ENCODE measurements around the gene SHB.
A peak's percentile ranks its signal among the peaks of the same experiment; 100 is the strongest.

The SHB gene

GRCh38 chr9:38012767-38013450 is 56.1 kb downstream of the SHB start:
- Histone ChIP-seq H3K27me3 (ENCODE audit: control insufficient read depth, insufficient read depth, low read length) (no peaks in the 10 kb centered on the region), H3K9ac (ENCODE audit: low read length) (no peak overlapping the region), H3K9me3 (ENCODE audit: control insufficient read depth, low read length) (no peaks in the 10 kb centered on the region), H3K4me1 (ENCODE audit: control insufficient read depth, insufficient read depth, low read length) (peaks cover 34% of the 10 kb centered on the region), H3K36me3 (ENCODE audit: control insufficient read depth, insufficient read depth, low read length) (no peaks in the 10 kb centered on the region), H3K4me3 (ENCODE audit: low read length) (no peak overlapping the region)

GRCh38 chr9:38011991-38012390 is 57.0 kb downstream of the SHB start:
- Histone ChIP-seq H3K4me3 (ENCODE audit: low read length) (no peak overlapping the region), H3K9ac (ENCODE audit: low read length) (no peak overlapping the region), H3K27me3 (ENCODE audit: control insufficient read depth, insufficient read depth, low read length) (no peaks in the 10 kb centered on the region), H3K9me3 (ENCODE audit: control insufficient read depth, low read length) (no peaks in the 10 kb centered on the region), H3K4me1 (ENCODE audit: control insufficient read depth, insufficient read depth, low read length) (peaks cover 36% of the 10 kb centered on the region), H3K36me3 (ENCODE audit: control insufficient read depth, insufficient read depth, low read length) (no peaks in the 10 kb centered on the region)

- Histone ChIP-seq H3K4me1 (ENCODE audit: control insufficient read depth, insufficient read depth, low read length) (peaks cover 36% of the 10 kb centered on the region), H3K4me3 (ENCODE audit: low read length) (no peak overlapping the region), H3K9ac (ENCODE audit: low read length) (no peak overlapping the region), H3K36me3 (ENCODE audit: control insufficient read depth, insufficient read depth, low read length) (no peaks in the 10 kb centered on the region), H3K27me3 (ENCODE audit: control insufficient read depth, insufficient read depth, low read length) (no peaks in the 10 kb centered on the region), H3K9me3 (ENCODE audit: control insufficient read depth, low read length) (no peaks in the 10 kb centered on the region)
These were observed 57.9 kb downstream of the SHB start for GRCh38 chr9:38010918-38011704.

DNA sequence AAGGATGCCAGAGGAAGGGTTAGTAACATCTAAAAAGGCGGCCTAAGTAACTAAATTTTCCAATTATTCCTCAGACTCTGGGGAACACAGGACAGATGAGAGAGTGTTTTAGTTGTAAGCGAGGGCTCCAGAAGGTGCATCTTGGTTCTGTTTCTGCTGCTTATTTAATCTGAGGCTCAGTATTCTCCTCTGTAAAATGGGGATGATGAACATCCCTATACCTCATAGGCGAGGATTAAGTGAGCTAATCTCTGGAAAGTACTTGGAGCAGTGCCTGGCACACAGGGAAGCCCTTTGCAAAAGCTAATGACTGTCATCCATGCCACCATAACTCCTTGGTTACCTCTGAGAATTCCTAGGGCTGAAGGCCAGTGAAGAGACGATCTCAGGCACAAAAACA is 59.0 kb downstream of the SHB start:
- Histone ChIP-seq H3K9me3 (ENCODE audit: control insufficient read depth, low read length) (no peaks in the 10 kb centered on the region), H3K4me3 (ENCODE audit: low read length) (no peak overlapping the region), H3K4me1 (ENCODE audit: control insufficient read depth, insufficient read depth, low read length) (peaks cover 42% of the 10 kb centered on the region), H3K36me3 (ENCODE audit: control insufficient read depth, insufficient read depth, low read length) (no peaks in the 10 kb centered on the region), H3K27me3 (ENCODE audit: control insufficient read depth, insufficient read depth, low read length) (no peaks in the 10 kb centered on the region), H3K9ac (ENCODE audit: low read length) (no peak overlapping the region)

DNA sequence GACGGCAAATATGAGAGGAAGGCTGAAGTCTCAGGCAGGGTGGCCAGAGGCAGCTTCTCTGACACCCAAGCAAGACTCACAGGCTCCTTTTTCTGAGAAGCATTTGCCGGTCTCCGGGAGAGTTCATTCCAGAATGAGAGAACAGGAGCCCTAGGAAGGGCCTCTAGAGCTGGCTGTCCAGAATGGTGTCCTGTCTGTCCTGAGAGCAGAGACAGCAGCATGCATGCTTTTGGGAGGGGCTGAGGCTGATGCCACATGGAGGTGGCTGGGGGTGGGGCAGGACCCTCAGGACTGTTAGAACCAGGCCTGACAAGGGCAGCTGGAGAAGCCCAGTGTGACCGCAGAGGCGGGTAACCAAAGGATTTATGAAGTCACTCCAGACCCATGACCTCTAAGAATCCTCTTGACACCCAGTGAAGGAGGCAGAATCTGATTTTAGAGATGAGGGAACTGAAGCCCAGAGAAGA is 60.0 kb downstream of the SHB start:
- Histone ChIP-seq H3K9me3 (ENCODE audit: control insufficient read depth, low read length) (no peaks in the 10 kb centered on the region), H3K4me3 (ENCODE audit: low read length) (no peak overlapping the region), H3K4me1 (ENCODE audit: control insufficient read depth, insufficient read depth, low read length) (peaks cover 42% of the 10 kb centered on the region), H3K27me3 (ENCODE audit: control insufficient read depth, insufficient read depth, low read length) (no peaks in the 10 kb centered on the region), H3K9ac (ENCODE audit: low read length) (peak overlapping the region; percentile 11), H3K36me3 (ENCODE audit: control insufficient read depth, insufficient read depth, low read length) (no peaks in the 10 kb centered on the region)

- Histone ChIP-seq H3K27me3 (ENCODE audit: control insufficient read depth, insufficient read depth, low read length) (no peaks in the 10 kb centered on the region), H3K9ac (ENCODE audit: low read length) (peak overlapping the region; percentile 11), H3K9me3 (ENCODE audit: control insufficient read depth, low read length) (no peaks in the 10 kb centered on the region), H3K4me1 (ENCODE audit: control insufficient read depth, insufficient read depth, low read length) (peaks cover 42% of the 10 kb centered on the region), H3K36me3 (ENCODE audit: control insufficient read depth, insufficient read depth, low read length) (no peaks in the 10 kb centered on the region), H3K4me3 (ENCODE audit: low read length) (no peak overlapping the region)
These were observed 60.6 kb downstream of the SHB start for GRCh38 chr9:38008168-38009034.

GRCh38 chr9:38007016-38007415 is 62.0 kb downstream of the SHB start:
- no peak overlapping the region for H3K9ac ChIP-seq (ENCODE audit: low read length)
- H3K36me3 ChIP-seq (ENCODE audit: control insufficient read depth, insufficient read depth, low read length), result no peaks in the 10 kb centered on the region
- H3K27me3 ChIP-seq (ENCODE audit: control insufficient read depth, insufficient read depth, low read length), result no peaks in the 10 kb centered on the region
- H3K9me3 ChIP-seq (ENCODE audit: control insufficient read depth, low read length), result no peaks in the 10 kb centered on the region
- peaks cover 42% of the 10 kb centered on the region for H3K4me1 ChIP-seq (ENCODE audit: control insufficient read depth, insufficient read depth, low read length)
- H3K4me3 ChIP-seq (ENCODE audit: low read length), result no peak overlapping the region

DNA sequence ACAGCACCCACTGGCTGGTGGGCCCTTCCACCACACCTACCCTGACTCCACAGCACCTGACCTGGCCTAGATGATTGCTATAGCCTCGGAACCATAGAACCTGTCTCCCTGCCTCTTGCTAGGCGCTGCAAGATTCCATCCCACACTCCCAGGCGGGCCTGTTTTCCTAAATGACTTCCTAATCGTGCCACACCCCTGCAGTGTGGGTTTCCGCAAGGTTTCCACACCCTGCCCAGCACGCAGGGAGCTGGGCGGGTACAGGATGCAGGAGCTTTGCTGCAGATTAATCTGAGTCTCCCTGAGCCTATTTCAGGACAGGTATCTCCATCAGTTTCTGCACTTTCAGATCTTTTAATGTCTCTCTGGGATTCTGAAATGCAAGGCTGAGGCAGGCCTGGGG is 62.9 kb downstream of the SHB start:
- no peak overlapping the region for H3K9ac ChIP-seq (ENCODE audit: low read length)
- H3K36me3 ChIP-seq (ENCODE audit: control insufficient read depth, insufficient read depth, low read length), result no peaks in the 10 kb centered on the region
- H3K27me3 ChIP-seq (ENCODE audit: control insufficient read depth, insufficient read depth, low read length), result no peaks in the 10 kb centered on the region
- H3K9me3 ChIP-seq (ENCODE audit: control insufficient read depth, low read length), result no peaks in the 10 kb centered on the region
- peaks cover 42% of the 10 kb centered on the region for H3K4me1 ChIP-seq (ENCODE audit: control insufficient read depth, insufficient read depth, low read length)
- H3K4me3 ChIP-seq (ENCODE audit: low read length), result no peak overlapping the region

DNA sequence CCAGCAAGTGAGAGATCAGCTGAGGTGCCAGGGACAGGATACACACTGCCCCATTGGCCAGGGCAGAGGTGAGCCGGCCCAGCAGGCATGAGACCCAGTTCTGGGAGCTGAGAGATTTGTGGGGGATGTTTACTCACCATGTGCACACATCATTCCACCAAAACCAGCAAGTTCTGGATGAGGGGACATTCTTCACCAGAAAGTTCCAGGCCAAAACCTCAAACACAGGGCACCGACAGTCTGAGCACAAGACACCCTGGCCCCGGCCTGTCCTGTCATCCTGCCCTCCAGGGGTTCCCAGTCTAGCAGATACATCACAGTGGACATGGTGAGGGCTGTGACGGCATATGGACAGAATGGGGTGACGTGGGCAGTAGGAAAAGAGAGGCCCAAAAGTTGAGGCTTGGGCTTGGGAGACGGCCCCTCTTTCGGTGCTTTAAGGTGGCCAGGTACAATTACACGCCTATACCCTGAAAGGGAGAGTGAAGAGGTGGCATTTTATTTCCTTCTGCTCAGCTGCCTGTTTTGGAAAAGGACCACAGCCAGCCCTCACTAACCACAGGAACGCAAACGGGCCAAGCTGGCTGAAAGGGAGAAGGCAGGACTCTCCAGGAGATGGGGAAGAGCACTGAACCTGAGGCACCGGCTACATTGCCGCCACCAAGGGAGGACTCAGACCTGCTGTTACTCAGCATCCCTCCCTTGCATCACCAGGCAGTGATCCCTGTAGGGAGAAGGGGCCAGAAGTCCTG is 64.0 kb downstream of the SHB start:
- no peak overlapping the region for H3K4me3 ChIP-seq (ENCODE audit: low read length)
- H3K4me1 ChIP-seq (ENCODE audit: control insufficient read depth, insufficient read depth, low read length), result peaks cover 42% of the 10 kb centered on the region
- H3K27me3 ChIP-seq (ENCODE audit: control insufficient read depth, insufficient read depth, low read length), result no peaks in the 10 kb centered on the region
- H3K36me3 ChIP-seq (ENCODE audit: control insufficient read depth, insufficient read depth, low read length), result no peaks in the 10 kb centered on the region
- no peak overlapping the region for H3K9ac ChIP-seq (ENCODE audit: low read length)
- no peaks in the 10 kb centered on the region for H3K9me3 ChIP-seq (ENCODE audit: control insufficient read depth, low read length)

DNA sequence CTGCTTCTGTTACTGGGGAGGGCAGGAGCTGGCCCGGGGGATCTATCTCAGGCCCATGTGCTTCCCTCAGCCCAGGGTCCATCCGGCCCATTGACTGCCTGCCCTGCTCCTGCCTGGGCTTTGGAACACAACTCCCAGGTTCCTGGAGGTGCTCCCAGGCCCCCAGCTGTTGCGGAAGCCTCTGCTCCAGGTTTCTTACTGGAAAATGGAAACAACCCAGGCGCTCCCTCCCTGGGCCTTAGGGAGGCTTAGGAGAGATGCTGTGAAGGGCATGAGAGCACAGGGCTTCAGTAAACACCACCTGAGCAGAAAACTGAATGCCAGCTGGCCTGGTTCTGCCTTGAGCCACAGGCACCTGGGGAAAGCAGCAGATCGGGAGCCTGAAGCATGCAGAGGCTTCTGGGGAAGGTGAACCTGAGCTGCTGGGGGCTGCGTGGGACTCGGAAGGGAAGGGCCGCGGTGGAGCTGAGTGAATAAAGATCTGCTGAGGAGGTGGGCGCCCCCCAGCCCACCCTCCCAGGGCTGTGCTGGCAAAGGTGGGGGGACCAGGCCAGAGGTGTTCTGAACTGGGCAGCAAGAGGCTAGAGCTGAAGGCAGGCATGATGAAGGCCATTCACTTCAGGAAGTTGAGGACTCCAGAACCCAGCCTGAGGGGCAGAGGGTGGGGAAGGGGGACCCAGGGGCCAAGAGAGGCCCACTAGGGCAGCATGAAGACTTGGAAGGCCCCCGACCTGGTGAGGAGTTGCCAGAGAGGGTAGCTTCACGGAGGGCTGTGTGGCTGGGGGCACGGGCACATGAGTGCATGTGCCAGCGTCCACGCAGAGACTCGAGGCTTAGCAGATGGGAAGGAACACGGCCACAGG is 64.8 kb downstream of the SHB start:
- H3K4me3 ChIP-seq (ENCODE audit: low read length), result no peak overlapping the region
- no peak overlapping the region for H3K9ac ChIP-seq (ENCODE audit: low read length)
- H3K4me1 ChIP-seq (ENCODE audit: control insufficient read depth, insufficient read depth, low read length), result peaks cover 40% of the 10 kb centered on the region
- H3K27me3 ChIP-seq (ENCODE audit: control insufficient read depth, insufficient read depth, low read length), result no peaks in the 10 kb centered on the region
- H3K36me3 ChIP-seq (ENCODE audit: control insufficient read depth, insufficient read depth, low read length), result no peaks in the 10 kb centered on the region
- no peaks in the 10 kb centered on the region for H3K9me3 ChIP-seq (ENCODE audit: control insufficient read depth, low read length)

DNA sequence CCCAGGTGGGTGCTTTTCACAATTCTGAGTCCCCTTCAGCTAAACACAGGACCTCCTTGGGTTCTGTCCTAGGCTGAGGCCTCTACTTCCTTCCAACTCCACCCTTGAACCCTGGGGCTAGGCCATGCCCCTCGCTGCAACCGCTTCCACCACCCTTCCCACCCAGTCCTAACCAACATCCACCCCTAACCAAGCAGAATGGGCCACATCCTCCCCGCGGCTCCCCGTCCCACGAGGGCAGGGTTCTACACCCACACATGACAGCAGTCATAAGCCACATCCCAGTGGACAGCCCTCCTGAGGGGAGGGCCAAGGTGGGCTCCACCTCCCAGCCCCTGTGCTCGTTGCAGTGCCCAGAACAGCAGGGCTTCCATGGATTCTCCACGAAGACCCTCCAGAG is 65.8 kb downstream of the SHB start:
- H3K4me1 ChIP-seq (ENCODE audit: control insufficient read depth, insufficient read depth, low read length), result peaks cover 31% of the 10 kb centered on the region
- H3K9ac ChIP-seq (ENCODE audit: low read length), result no peak overlapping the region

More for the DNA sequence above, 65.8 kb downstream of the SHB start:
- H3K27me3 ChIP-seq (ENCODE audit: control insufficient read depth, insufficient read depth, low read length), result no peaks in the 10 kb centered on the region
- no peaks in the 10 kb centered on the region for H3K9me3 ChIP-seq (ENCODE audit: control insufficient read depth, low read length)
- H3K4me3 ChIP-seq (ENCODE audit: low read length), result no peak overlapping the region
- H3K36me3 ChIP-seq (ENCODE audit: control insufficient read depth, insufficient read depth, low read length), result no peaks in the 10 kb centered on the region
